ENCODE measurements around the gene ZMYND19.

GRCh38 chr9:137613738-137614523 is 23.6 kb upstream of the ZMYND19 start:
- TF ChIP-seq CTCF (IDR thresholded peaks at IDR 0.05): no peak
- no peak for TF ChIP-seq POLR2A (IDR thresholded peaks at IDR 0.05)
